GM12878 (cell line): ENCODE results near the gene TMEM131L.

Experiments
- CHD1 ChIP-seq: IDR thresholded peaks from 2 replicates; pipeline ENCODE4 v1.6.1; 2012; ENCODE audit warnings: low read depth, low read length, improper control_type of control experiment
- CTCF ChIP-seq, 3 experiments: IDR thresholded peaks in 2 of 3; conservative IDR thresholded peaks in 1 of 3; 2 replicates each; pipeline ENCODE4 v1.5.1; 2011; ENCODE audit warnings: low read depth in 3 of 3, low read length in 3 of 3, mild to moderate bottlenecking in 3 of 3, control low read depth in 2 of 3, moderate library complexity in 2 of 3, inconsistent platforms in 1 of 3, mixed read lengths in 1 of 3; ENCODE audit not compliant: control insufficient read depth in 2 of 3, insufficient read depth in 1 of 3; ENCODE audit errors: extremely low read depth in 1 of 3
- SIN3A ChIP-seq: IDR thresholded peaks from 2 replicates; pipeline ENCODE4 v1.6.1; 2012; ENCODE audit warnings: low read depth, low read length, improper control_type of control experiment

DNA sequence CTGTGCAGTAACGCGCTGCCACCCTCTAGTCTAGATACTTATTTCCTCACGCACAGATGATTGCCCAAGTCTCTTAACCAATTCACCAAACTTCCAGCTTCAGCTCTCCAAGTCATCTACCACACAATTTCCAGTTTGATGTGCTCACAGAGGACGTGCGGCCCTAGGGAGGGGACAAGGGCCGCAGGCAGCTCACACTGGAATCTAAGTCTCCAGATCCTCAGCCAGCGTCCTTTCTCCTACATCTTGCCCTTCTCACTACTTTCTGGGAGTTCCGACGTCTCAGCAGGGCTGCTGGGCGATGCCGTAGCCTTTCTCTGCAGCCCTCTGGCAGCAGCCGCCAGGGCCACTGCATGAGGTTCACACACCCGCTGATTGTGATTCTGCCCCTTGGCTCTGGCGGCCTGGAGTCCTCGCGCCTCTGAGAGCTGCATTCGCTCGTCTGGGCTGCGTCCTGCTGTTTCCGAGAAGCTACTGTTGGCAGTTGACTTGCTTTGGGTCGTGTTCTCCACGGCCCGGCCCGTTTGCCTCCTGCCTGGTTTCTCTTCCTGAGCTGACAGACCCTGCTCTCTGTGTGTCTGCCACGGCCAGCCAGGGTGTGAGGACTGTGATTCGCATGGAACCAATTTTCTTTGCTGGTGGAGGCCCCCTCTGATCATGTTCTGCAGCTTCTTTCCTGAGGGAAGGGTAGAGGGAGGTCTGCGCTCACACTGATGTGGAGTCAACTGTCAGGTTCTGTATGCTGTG, 14.1 kb upstream of the TMEM131L start:
- TF ChIP-seq CTCF (IDR thresholded peaks at IDR 0.05 in 2 of 3, conservative IDR thresholded peaks at IDR 0.05 in 1 of 3; ENCODE audit: control insufficient read depth in 2 of 3, extremely low read depth in 1 of 3, insufficient read depth in 1 of 3, low read depth in 3 of 3, low read length in 3 of 3): no peak
- no peak for TF ChIP-seq SIN3A
- no peak for TF ChIP-seq CHD1
